ENCODE data around the gene GRAP. TPM values are rescaled to one million over a fixed set of nuclear protein-coding genes. Genes with fewer than 3 reads are reported as not detected.

GRAP gene
- total and polyA plus RNA-seq, 2 experiments from 2014 or later, result 0.24 TPM; not detected in 1

DNA sequence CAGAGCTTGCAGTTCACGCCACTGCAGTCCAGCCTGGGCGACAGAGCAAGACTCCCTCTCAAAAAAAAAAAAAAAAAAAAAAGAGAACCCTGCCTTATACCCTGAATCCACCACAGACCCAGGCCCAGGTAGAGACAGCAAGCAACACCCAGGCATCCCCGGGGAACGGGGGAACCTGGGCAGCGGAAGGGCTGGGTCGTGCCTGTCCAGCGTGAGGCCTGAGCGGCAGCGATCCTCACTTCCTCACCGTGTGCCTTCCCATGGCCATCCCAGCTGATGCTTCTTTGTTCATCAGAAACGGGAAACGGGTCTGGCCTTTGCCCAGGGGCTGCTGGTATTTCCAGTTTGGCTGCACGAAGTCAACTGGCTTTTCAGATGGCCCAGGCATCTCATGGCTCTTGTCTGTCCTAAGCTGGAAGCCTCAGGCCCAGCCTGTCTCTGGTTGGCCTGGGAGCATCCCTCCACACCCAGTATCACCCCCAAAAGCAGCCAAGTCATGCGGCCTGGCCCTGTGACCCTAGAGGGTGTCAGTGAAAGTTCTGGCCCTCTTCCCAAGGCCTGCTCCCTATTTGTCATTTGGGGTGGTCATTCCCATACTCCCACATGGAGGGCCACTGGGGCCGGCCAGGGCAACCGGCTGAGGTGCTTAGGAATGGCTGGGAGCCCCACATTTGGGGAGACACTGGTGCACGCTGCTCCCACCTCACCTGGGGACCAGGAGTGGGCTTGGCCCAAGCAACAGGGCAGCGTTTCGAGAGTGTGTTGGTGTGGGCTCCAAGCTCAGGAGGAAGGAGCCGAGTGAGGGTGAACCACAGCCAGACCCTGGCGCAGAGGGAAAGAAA is 62.3 kb downstream of the GRAP start:
- no peak overlapping the region for H3K27ac Mint-ChIP-seq
- ATAC-seq, result no peak
- Histone ChIP-seq H2AFZ (no peak overlapping the region), H3K27ac (ENCODE audit: low read depth) (no peak overlapping the region), H3K4me3 (no peak overlapping the region), H3K27me3 (ENCODE audit: insufficient read depth) (no peaks in the 10 kb centered on the region), H3K36me3 (ENCODE audit: insufficient read depth) (no peaks in the 10 kb centered on the region), H3K4me2 (no peak overlapping the region), H3K79me2 (replicated peaks; ENCODE audit: insufficient read depth) (0 out of 2 replicates have a peak, but pooled peaks cover 2% of the 10 kb centered on the region), H4K20me1 (replicated peaks; ENCODE audit: insufficient read depth) (peaks cover 6% of the 10 kb centered on the region; the same call in 1 of the 2 replicates), H3K9me2 (ENCODE audit: insufficient read depth) (no peaks in the 10 kb centered on the region), H3F3A (replicated peaks; ENCODE audit: low read depth) (no peaks in the 10 kb centered on the region), H3K4me1 (ENCODE audit: insufficient read depth) (no peaks in the 10 kb centered on the region)
- TF ChIP-seq EZH2 (IDR thresholded peaks at IDR 0.05; ENCODE audit: low read depth, unreplicated experiment) (no peak), JUNB (IDR thresholded peaks at IDR 0.05; ENCODE audit: unreplicated experiment) (no peak), ZNF331 (CRISPR knock-in tag; IDR thresholded peaks at IDR 0.05; ENCODE audit: low read depth) (no peak), REST (IDR thresholded peaks at IDR 0.05; ENCODE audit: unreplicated experiment) (no peak), POLR2AphosphoS5 (IDR thresholded peaks at IDR 0.05; ENCODE audit: low read depth) (no peak), ETS1 (IDR thresholded peaks at IDR 0.05) (no peak), EZH2phosphoT487 (IDR thresholded peaks at IDR 0.05; ENCODE audit: unreplicated experiment) (no peak), NANOG (IDR thresholded peaks at IDR 0.05; ENCODE audit: borderline replicate concordance) (no peak), CREB1 (CRISPR knock-in tag; IDR thresholded peaks at IDR 0.05; ENCODE audit: low read depth) (no peak), ZNF114 (CRISPR knock-in tag; IDR thresholded peaks at IDR 0.05) (no peak), STAT1 (IDR thresholded peaks at IDR 0.05; ENCODE audit: unreplicated experiment) (no peak)
- TF ChIP-seq, protein P1, sequence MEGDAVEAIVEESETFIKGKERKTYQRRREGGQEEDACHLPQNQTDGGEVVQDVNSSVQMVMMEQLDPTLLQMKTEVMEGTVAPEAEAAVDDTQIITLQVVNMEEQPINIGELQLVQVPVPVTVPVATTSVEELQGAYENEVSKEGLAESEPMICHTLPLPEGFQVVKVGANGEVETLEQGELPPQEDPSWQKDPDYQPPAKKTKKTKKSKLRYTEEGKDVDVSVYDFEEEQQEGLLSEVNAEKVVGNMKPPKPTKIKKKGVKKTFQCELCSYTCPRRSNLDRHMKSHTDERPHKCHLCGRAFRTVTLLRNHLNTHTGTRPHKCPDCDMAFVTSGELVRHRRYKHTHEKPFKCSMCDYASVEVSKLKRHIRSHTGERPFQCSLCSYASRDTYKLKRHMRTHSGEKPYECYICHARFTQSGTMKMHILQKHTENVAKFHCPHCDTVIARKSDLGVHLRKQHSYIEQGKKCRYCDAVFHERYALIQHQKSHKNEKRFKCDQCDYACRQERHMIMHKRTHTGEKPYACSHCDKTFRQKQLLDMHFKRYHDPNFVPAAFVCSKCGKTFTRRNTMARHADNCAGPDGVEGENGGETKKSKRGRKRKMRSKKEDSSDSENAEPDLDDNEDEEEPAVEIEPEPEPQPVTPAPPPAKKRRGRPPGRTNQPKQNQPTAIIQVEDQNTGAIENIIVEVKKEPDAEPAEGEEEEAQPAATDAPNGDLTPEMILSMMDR (conservative IDR thresholded peaks at IDR 0.05; ENCODE audit: low read depth in 2 of 2), result no peak
- TF ChIP-seq, protein P2, sequence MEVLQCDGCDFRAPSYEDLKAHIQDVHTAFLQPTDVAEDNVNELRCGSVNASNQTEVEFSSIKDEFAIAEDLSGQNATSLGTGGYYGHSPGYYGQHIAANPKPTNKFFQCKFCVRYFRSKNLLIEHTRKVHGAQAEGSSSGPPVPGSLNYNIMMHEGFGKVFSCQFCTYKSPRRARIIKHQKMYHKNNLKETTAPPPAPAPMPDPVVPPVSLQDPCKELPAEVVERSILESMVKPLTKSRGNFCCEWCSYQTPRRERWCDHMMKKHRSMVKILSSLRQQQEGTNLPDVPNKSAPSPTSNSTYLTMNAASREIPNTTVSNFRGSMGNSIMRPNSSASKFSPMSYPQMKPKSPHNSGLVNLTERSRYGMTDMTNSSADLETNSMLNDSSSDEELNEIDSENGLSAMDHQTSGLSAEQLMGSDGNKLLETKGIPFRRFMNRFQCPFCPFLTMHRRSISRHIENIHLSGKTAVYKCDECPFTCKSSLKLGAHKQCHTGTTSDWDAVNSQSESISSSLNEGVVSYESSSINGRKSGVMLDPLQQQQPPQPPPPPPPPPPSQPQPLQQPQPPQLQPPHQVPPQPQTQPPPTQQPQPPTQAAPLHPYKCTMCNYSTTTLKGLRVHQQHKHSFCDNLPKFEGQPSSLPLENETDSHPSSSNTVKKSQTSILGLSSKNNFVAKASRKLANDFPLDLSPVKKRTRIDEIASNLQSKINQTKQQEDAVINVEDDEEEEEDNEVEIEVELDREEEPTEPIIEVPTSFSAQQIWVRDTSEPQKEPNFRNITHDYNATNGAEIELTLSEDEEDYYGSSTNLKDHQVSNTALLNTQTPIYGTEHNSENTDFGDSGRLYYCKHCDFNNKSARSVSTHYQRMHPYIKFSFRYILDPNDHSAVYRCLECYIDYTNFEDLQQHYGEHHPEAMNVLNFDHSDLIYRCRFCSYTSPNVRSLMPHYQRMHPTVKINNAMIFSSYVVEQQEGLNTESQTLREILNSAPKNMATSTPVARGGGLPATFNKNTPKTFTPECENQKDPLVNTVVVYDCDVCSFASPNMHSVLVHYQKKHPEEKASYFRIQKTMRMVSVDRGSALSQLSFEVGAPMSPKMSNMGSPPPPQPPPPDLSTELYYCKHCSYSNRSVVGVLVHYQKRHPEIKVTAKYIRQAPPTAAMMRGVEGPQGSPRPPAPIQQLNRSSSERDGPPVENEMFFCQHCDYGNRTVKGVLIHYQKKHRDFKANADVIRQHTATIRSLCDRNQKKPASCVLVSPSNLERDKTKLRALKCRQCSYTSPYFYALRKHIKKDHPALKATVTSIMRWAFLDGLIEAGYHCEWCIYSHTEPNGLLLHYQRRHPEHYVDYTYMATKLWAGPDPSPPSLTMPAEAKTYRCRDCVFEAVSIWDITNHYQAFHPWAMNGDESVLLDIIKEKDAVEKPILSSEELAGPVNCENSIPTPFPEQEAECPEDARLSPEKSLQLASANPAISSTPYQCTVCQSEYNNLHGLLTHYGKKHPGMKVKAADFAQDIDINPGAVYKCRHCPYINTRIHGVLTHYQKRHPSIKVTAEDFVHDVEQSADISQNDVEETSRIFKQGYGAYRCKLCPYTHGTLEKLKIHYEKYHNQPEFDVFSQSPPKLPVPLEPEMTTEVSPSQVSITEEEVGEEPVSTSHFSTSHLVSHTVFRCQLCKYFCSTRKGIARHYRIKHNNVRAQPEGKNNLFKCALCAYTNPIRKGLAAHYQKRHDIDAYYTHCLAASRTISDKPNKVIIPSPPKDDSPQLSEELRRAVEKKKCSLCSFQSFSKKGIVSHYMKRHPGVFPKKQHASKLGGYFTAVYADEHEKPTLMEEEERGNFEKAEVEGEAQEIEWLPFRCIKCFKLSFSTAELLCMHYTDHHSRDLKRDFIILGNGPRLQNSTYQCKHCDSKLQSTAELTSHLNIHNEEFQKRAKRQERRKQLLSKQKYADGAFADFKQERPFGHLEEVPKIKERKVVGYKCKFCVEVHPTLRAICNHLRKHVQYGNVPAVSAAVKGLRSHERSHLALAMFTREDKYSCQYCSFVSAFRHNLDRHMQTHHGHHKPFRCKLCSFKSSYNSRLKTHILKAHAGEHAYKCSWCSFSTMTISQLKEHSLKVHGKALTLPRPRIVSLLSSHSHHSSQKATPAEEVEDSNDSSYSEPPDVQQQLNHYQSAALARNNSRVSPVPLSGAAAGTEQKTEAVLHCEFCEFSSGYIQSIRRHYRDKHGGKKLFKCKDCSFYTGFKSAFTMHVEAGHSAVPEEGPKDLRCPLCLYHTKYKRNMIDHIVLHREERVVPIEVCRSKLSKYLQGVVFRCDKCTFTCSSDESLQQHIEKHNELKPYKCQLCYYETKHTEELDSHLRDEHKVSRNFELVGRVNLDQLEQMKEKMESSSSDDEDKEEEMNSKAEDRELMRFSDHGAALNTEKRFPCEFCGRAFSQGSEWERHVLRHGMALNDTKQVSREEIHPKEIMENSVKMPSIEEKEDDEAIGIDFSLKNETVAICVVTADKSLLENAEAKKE (CRISPR knock-in tag; IDR thresholded peaks at IDR 0.05), result no peak
- H3K27me3 Mint-ChIP-seq (ENCODE audit: insufficient read depth, low read depth, poor library complexity), result peaks cover 18% of the 10 kb centered on the region
- no peaks in the 10 kb centered on the region for H3K9me3 Mint-ChIP-seq
- no peak for DNase-seq (ENCODE audit: low spot score)
- H3K4me1 Mint-ChIP-seq, result 0 out of 3 replicates have a peak, but pooled peaks cover 2% of the 10 kb centered on the region
- no peak overlapping the region for H3K4me3 Mint-ChIP-seq
- H3K36me3 Mint-ChIP-seq (ENCODE audit: low read depth), result peaks cover 20% of the 10 kb centered on the region

All from GM23338 (cell line).